Measurements from ENCODE around the gene PAPOLG.
"Not testable (repeated sequence)": the region's sequence is repeated elsewhere in the genome, so short reads cannot be mapped to it uniquely, and the experiment has no call there.

Gene PAPOLG

DNA sequence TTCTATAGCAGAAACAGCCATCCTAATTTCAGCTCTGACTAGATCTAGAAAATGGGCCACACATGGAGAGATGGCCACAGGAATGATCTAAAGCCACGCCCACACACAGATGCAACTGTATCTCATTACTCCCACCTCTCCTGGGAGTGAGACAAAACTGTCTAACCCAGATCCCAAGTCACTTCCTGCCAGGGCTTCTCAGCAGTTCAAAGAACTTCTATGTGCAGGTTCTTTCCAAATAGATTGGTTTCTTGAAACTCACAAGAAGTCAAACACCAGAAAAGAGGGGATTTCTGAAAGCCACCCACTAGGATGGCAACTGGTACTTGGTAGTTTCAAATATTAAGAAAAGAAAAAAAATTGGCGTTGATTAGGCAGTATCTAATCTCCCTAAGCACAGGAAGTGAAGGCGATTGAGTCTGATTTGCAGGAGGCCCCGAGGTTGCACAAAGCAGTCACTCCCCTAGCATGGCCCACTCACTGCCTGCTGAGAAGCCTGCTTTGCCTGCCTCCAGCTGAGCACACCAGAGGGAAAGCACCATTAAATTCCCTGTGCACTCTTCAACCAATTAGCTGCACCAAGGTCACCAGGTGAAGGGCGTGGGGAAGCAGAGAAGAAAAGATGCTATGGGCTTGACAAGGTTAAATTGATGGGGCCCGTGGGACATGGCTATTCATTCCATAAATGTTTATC lies 51.1 kb downstream of the PAPOLG start:
- H3K4me1 Mint-ChIP-seq: peaks cover 52% of the 10 kb centered on the region
- no peaks in the 10 kb centered on the region for H3K27me3 Mint-ChIP-seq
- peak; percentile 50 to 80 for DNase-seq
- no peaks in the 10 kb centered on the region for H3K9me3 Mint-ChIP-seq
- peak overlapping the region; percentile 17 to 67 for H3K4me3 Mint-ChIP-seq
- ATAC-seq: peak; percentile 96
- H3K27ac Mint-ChIP-seq: peak overlapping the region in 1 of 2 donors; percentile 77

DNA sequence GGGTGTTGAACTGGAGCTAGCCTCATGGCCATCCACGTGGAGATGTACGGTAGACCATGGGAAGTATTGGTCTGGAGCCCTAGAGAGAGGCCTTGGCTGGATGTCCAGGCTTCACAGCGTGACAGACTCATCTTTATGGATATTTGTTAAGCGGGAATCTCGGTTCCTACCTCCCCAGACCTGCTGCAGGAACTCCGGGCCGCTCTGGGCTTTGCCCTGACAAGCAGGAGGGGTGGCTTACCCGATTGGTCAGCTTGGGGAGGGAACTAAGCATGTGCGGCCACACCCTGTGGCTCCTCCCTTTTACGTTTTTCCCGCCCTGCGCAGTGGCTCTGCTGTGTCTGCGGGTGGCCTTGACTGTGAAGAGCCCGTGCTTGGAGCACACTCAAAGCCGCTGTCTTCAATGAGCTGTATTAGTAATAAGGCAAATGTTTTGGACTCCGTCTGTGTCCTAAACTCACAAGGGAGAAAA lies 52.3 kb downstream of the PAPOLG start:
- peaks cover 52% of the 10 kb centered on the region for H3K4me1 Mint-ChIP-seq
- H3K27me3 Mint-ChIP-seq: no peaks in the 10 kb centered on the region
- no peaks in the 10 kb centered on the region for H3K9me3 Mint-ChIP-seq
- no peak for DNase-seq
- H3K4me3 Mint-ChIP-seq: no peak overlapping the region
- ATAC-seq: no peak
- H3K27ac Mint-ChIP-seq: no peak overlapping the region

DNA sequence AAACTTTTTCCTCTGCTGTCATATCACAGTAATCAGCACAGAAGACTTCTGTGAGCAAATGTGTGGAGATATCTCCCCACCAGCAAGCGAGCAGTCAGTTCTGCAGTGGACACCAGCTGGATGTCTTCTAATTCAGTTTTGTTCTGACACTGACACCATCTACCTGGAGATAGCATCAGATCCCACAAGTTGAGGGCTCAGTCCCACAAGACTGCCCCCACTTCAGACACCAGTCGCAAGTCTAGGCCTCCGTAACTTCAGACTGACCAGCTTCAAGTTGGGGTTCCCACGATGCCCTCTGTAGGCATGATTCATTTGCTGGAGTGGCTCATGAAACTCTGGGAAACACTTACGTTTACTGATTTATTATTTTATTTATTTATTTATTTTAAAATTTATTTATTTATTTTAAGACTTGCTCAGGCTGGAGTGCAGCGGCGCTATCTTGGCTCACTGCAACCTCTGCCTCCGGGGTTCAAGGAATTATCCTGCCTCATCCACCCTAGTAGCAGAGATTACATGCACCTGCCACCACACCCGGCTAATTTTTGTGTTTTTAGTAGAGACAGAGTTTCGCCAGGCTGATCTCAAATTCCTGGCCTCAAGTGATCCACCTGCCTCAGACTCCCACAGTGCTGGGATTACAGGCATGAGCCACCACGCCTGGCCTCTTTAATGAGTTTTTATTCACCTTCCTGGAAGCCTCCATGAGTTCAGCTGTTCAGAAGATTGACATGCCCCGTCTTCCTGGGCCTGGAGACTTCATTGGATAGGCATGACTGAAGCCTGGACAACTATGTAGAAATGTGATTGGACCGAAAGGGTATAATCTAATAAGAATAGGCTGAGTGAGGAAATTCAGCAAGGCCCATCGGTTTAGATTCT lies 55.7 kb downstream of the PAPOLG start:
- H3K27ac Mint-ChIP-seq: no peak overlapping the region
- DNase-seq: no peak
- H3K27me3 Mint-ChIP-seq: no peaks in the 10 kb centered on the region
- H3K9me3 Mint-ChIP-seq: no peaks in the 10 kb centered on the region
- ATAC-seq: no peak
- H3K4me1 Mint-ChIP-seq: peaks cover 41% of the 10 kb centered on the region
- no peak overlapping the region for H3K4me3 Mint-ChIP-seq

DNA sequence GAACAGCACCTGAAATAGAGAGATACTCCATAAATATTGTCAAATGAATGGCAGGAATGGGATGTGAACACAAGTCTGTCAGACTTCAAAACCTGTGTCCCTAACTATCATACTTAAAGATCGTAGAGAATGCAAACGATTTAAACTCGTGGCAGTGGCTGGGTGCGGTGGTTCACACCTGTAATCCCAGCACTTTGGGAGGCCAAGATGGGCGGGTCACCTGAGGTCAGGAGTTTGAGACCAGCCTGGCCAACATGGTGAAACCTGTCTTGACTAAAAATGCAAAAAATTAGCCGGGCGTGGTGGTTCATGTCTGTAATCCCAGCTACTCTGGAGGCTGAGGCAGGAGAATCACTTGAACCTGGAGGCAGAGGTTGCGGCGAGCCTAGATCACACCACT lies 61.1 kb downstream of the PAPOLG start:
- Mint-ChIP-seq H3K27ac (peak overlapping the region in 1 of 2 donors; percentile 8), H3K4me1 (peaks cover 56% of the 10 kb centered on the region)
- not testable (repeated sequence) for H3K4me3 Mint-ChIP-seq, H3K9me3 Mint-ChIP-seq, ATAC-seq, DNase-seq, H3K27me3 Mint-ChIP-seq

DNA sequence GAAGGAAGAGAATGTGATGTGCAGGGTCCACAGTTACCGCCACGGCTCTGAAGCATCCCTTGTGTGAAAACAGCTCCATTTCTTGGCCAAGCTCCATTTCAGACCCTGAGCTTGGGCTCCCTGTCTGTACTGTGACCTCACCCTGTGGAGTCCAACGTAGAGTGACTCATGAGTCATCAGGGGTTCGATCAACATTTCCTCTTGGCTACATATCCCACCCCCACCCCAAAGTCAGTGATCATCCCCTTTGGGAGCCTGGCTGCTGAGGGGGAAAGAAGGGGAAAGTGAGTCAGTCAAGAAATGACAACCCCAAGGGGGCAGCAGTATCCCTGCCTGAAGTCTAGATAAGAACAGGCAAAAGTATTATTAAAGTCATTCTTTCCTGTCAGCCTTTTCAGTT lies 62.2 kb downstream of the PAPOLG start:
- peak in 1 of 2 donors; percentile 51 for DNase-seq
- H3K4me1 Mint-ChIP-seq: peaks cover 61% of the 10 kb centered on the region
- peak overlapping the region; percentile 7 to 46 for H3K4me3 Mint-ChIP-seq
- no peaks in the 10 kb centered on the region for H3K9me3 Mint-ChIP-seq
- peak; percentile 54 for ATAC-seq
- peak overlapping the region; percentile 55 for H3K27ac Mint-ChIP-seq
- no peaks in the 10 kb centered on the region for H3K27me3 Mint-ChIP-seq

DNA sequence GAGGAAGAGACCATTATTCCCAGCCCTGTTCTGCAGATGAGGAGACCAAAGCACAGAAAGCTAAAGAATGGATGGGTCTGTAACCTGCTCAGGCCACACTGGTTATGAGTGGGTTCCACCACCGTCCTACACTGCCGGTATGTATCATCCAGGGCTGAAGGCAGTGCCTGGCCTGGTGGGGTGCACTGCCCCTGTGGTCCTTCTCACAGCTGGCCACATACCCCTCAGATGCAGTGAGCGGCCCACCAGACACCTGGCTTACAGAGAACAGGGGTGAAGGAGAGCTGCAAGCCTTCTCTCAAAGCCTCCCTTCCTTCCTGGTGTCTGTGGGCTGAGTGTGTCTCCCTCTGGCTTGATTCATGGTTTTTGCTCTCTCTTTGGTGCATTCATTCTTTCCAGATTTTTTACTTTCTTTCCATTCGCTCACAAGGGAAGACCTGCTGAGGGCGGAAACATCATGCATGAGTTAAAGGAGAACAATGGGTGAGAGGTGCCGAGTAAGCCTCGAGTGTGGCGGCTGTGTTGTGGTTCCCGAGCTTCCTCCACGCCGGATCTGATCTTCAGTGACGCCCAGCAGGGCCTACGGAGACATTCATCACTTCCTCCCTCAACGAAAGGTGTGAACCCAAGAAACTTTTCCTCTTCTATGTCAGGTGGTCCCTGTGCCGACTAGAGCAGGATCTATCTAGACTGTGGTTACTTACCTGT lies 63.2 kb downstream of the PAPOLG start:
- Mint-ChIP-seq H3K4me3 (peak overlapping the region; percentile 70 to 72), H3K4me1 (peaks cover 61% of the 10 kb centered on the region), H3K27ac (peak overlapping the region; percentile 97 to 98), H3K9me3 (no peaks in the 10 kb centered on the region), H3K27me3 (no peaks in the 10 kb centered on the region)
- ATAC-seq (peak; percentile 92), DNase-seq (peak; percentile 74 to 86)

DNA sequence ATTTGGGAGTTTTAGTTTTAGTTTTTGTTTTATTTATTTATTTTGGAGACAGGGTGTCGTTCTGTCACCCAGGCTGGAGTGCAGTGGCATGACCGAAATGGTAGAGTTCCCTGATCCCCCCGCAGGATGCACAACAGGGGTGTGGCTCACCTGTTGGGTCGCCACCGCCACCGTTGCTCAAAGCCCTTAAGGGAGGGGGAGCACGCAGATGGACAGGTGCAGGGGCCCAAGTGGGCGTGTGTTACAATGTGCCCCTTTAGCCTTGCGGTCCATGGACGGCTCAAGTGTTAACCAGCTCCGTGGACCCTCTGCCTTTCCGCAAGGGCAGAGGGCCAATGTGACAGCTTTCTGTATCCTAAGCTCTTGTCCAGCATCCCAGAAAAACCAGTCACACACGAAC lies 63.9 kb downstream of the PAPOLG start:
- ATAC-seq (no peak), DNase-seq (no peak)
- peaks cover 66% of the 10 kb centered on the region for H3K4me1 Mint-ChIP-seq
- H3K9me3 Mint-ChIP-seq: no peaks in the 10 kb centered on the region
- H3K27ac Mint-ChIP-seq: peak overlapping the region; percentile 97 to 98
- peak overlapping the region; percentile 70 to 72 for H3K4me3 Mint-ChIP-seq
- H3K27me3 Mint-ChIP-seq: no peaks in the 10 kb centered on the region

DNA sequence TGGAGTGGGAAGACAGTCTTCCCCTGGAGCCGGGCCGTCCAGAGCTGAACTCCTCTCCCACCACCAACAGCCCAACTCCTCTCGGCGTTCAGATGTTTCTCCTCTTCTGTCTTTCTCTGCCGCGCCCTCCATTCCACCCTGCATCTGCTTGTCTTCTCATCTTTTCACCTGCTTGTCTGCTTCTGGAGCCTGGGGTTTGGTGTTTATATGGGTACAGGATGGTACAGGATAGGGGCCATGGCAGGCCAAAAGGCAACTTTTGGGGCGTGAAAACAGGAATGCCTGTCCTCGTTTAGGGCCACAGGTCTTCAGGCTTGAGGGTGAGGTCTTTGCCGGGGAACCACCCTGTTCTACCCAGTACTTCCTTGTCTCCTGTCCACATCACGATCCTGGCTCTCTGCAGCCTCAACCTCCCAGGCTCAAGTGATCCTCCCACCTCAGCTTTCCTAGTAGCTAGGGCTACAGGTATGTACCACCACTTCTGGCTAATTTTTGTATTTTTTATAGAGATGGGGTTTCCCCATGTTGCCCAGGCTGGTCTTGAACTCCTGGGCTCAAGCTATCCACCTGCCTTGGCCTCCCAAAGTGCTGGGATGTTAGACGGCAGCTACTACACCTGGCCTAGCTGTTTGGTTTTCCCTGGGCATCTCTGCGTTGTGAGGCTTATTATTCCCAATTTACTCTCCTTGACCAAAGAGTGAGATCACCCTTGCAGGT lies 64.5 kb downstream of the PAPOLG start:
- H3K4me1 Mint-ChIP-seq: peaks cover 67% of the 10 kb centered on the region
- peak overlapping the region; percentile 27 to 85 for H3K27ac Mint-ChIP-seq
- H3K27me3 Mint-ChIP-seq: no peaks in the 10 kb centered on the region
- no peak for DNase-seq
- peak overlapping the region; percentile 58 to 64 for H3K4me3 Mint-ChIP-seq
- no peak for ATAC-seq
- H3K9me3 Mint-ChIP-seq: no peaks in the 10 kb centered on the region

DNA sequence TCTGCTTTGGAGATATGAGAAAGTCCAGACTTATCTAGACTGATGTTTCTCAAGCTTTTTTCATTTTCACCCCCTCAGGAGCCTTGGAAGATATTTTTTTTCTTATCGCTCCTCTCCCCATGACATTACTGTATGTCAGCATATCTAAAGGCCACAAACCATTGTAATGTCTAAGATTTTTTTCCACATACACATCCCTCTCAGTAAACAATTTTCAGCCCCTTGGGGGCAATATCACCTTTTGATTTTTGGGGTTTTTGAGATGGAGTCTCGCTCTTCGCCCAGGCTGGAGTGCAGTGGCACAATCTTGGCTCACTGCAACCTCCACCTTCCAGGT lies 65.0 kb downstream of the PAPOLG start:
- no peaks in the 10 kb centered on the region for H3K27me3 Mint-ChIP-seq
- peak overlapping the region; percentile 73 to 95 for H3K27ac Mint-ChIP-seq
- H3K4me1 Mint-ChIP-seq: peaks cover 73% of the 10 kb centered on the region

DNA sequence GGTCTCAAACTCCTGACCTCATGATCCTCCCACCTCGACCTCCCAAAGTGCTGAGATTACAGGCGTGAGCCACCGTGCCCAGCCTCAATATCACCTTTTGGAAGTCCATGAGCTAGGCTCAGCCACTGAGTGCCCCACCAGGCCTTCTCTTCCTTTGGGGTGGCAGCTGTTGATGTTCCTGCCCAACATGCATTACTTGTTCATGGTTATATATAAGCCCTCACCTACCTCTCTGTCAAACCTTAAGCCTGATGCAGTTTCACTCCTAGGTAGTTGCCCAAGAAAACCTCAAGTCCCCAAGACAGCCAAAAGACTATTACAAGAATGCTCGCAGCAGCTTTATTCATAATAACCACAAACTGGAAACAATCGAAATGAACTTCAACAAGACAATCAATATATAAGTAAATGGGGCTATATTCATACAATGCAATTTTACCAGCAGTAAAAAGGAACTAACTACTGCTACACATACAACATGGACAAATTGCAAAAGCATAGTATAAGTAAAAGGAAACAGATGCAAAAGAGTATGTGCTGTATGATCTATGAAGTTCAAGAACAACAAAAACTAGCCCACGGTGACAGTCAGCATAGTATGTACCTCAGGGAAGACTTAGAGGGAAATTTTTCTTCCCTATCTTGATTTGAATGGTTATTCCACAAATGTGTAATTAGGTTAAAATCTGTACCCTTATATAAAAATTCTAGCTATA lies 65.7 kb downstream of the PAPOLG start:
- H3K4me3 Mint-ChIP-seq: peak overlapping the region; percentile 58 to 64
- peaks cover 75% of the 10 kb centered on the region for H3K4me1 Mint-ChIP-seq
- H3K9me3 Mint-ChIP-seq: no peaks in the 10 kb centered on the region
- no peaks in the 10 kb centered on the region for H3K27me3 Mint-ChIP-seq
- DNase-seq: no peak
- no peak for ATAC-seq
- H3K27ac Mint-ChIP-seq: peak overlapping the region in 1 of 2 donors; percentile 73

More for the DNA sequence above, 65.0 kb downstream of the PAPOLG start:
- Mint-ChIP-seq H3K4me3 (peak overlapping the region; percentile 58 to 64), H3K9me3 (no peaks in the 10 kb centered on the region)
- ATAC-seq (no peak), DNase-seq (no peak)

DNA sequence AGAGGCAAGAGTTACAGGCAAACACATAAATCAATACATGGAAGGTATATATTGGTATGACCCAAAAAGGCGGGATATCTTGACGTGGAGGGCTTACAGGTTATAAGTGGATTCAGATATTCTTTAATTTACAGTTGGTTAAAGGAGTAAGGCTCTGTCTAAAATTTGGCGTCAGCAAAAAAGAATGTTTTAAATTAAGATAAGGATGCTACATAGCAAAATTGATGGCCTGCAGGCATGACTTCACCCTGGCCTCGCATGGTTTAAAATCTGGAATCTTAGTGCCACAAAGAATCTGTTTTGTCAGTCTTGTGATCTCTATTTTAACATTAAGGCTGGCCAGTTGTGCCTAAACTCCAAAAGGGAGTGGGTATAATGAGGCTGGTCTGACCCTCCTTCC lies 66.9 kb downstream of the PAPOLG start:
- DNase-seq: no peak
- Mint-ChIP-seq H3K27me3 (no peaks in the 10 kb centered on the region), H3K4me1 (peaks cover 77% of the 10 kb centered on the region), H3K4me3 (no peak overlapping the region), H3K27ac (no peak overlapping the region), H3K9me3 (no peaks in the 10 kb centered on the region)
- ATAC-seq: no peak

DNA sequence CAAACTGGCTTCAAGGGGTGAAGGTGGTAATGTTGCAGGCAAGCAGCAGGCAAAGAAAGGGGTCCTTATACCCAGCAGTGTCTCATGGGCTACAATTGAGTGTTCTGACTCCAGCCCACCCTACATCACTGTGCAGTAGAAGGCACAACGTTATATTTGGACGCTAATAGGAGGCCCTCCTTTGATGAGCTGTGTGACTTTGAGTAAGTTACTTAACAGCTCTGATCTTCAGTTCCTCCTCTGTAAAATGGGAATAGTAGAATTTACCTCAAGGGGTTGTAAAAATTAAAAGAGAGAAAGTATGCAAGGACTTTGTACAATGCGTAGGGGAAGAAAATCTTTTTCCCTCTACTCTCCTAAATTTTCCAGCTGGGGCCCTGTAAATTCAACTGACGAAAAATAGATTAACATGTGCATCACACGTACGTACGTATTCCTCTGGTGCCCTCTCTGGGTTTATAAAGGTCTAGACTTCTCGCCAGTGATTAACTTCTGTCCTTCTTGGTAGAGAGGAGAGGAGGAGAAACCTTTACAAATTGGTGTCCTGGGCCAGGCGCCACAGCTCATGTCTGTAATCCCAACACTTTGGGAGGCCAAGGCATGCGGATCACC lies 67.7 kb downstream of the PAPOLG start:
- Mint-ChIP-seq H3K4me1 (peaks cover 69% of the 10 kb centered on the region), H3K4me3 (no peak overlapping the region), H3K27ac (no peak overlapping the region), H3K27me3 (no peaks in the 10 kb centered on the region), H3K9me3 (no peaks in the 10 kb centered on the region)
- ATAC-seq (no peak), DNase-seq (no peak)

DNA sequence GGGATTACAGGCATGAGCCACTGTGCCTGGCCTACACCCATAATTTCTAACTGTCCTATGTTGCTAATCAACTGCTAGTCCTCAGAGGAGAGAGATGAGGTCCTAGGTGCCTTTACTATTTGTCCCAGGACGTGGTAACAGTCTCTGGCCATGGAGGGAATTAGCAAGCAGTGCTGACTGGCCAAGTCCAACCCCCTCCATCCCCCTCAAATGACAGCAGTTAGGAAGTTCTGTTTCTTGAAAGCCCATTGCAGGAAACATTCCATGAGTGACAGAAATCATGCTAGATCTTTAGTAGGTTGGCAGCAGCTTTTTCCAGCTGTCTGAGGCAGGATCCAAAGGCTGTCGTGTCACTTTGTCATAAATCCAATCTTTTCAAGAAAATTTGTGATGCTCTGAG lies 69.6 kb downstream of the PAPOLG start:
- DNase-seq (no peak), ATAC-seq (no peak)
- H3K4me1 Mint-ChIP-seq: peaks cover 56% of the 10 kb centered on the region
- H3K4me3 Mint-ChIP-seq: no peak overlapping the region
- H3K27me3 Mint-ChIP-seq: peaks cover 11% of the 10 kb centered on the region
- no peak overlapping the region for H3K27ac Mint-ChIP-seq
- H3K9me3 Mint-ChIP-seq: peaks cover 0 to 5% of the 10 kb centered on the region in 2 donors

DNA sequence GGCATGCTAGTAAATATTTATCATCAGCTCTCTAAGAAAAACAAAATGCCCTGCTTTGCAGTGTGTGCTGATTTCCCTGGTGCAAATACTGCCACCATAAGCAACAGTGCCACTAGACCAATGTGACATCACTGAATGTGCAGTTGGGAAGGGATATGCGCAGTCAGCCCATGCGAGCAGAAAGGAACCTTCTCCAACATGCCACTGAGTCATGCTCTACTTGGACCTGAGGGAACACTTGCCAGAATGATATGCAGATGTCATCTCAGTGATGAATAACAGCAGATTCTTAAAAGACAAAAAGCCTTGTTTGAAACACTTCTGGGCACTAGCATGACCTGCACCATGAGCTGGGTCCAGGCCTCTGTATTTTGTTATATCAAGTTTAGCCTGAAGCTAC lies 70.0 kb downstream of the PAPOLG start:
- peaks cover 0 to 7% of the 10 kb centered on the region in 2 donors for H3K9me3 Mint-ChIP-seq
- ATAC-seq: no peak
- H3K4me1 Mint-ChIP-seq: peaks cover 52% of the 10 kb centered on the region
- no peak overlapping the region for H3K4me3 Mint-ChIP-seq
- H3K27ac Mint-ChIP-seq: no peak overlapping the region
- peaks cover 11% of the 10 kb centered on the region for H3K27me3 Mint-ChIP-seq
- DNase-seq: no peak

Measured in stimulated activated naive CD8-positive, alpha-beta T cell treated with anti-CD3 and anti-CD28 coated beads, Interleukin-15, amount 100 ng/mL, for 72 hours (primary cell).